Measurements from ENCODE around the gene ADAMTS12. TPM values are rescaled to one million over a fixed set of nuclear protein-coding genes. Genes with fewer than 3 reads are reported as not detected.

The ADAMTS12 gene
- total RNA-seq, 4 donors from 2014 or later: 0.22 to 1.2 (median 0.77) TPM

GRCh38 chr5:33649549-33650482 lies 242.0 kb downstream of the ADAMTS12 start:
- no peak overlapping the region for H3K4me3 ChIP-seq (ENCODE audit: low read depth, poor library complexity, severe bottlenecking)
- no peak for DNase-seq (ENCODE audit: low spot score in 2 of 2)
- intact Hi-C loops (cut with DNase I; ENCODE audit: low total_unique reads): no loop called here
- no peak for TF ChIP-seq CTCF (IDR thresholded peaks at IDR 0.05)
- no peak for TF ChIP-seq POLR2A (IDR thresholded peaks at IDR 0.05)
- 74% methylated on average over 10 of the region's 10 CpGs for WGBS, 2 donors

- WGBS, 2 donors: 51 to 55% methylated on average over 12 of the region's 12 CpGs
- H3K4me3 ChIP-seq (ENCODE audit: low read depth, poor library complexity, severe bottlenecking): no peak overlapping the region
- no peak for DNase-seq (ENCODE audit: low spot score in 2 of 2)
- intact Hi-C loops (cut with DNase I; ENCODE audit: low total_unique reads): no loop called here
- TF ChIP-seq CTCF (IDR thresholded peaks at IDR 0.05) (no peak), POLR2A (IDR thresholded peaks at IDR 0.05) (no peak)
Observed at GRCh38 chr5:33641744-33642505, 249.9 kb downstream of the ADAMTS12 start.

GRCh38 chr5:33639474-33639873 lies 252.3 kb downstream of the ADAMTS12 start:
- H3K4me3 ChIP-seq (ENCODE audit: low read depth, poor library complexity, severe bottlenecking): no peak overlapping the region
- WGBS, 2 donors: 74 to 76% methylated on average over 7 of the region's 7 CpGs
- DNase-seq (ENCODE audit: low spot score in 2 of 2): no peak
- TF ChIP-seq POLR2A (IDR thresholded peaks at IDR 0.05): no peak
- TF ChIP-seq CTCF (IDR thresholded peaks at IDR 0.05): no peak
- intact Hi-C loops (cut with DNase I; ENCODE audit: low total_unique reads): no loop called here

- no peak overlapping the region for H3K4me3 ChIP-seq (ENCODE audit: low read depth, poor library complexity, severe bottlenecking)
- DNase-seq (ENCODE audit: low spot score in 2 of 2): no peak
- TF ChIP-seq CTCF (IDR thresholded peaks at IDR 0.05) (no peak), POLR2A (IDR thresholded peaks at IDR 0.05) (no peak)
- intact Hi-C loops (cut with DNase I; ENCODE audit: low total_unique reads): no loop called here
- 52 to 75% methylated on average over 2 to 3 of the region's 3 CpGs for WGBS, 2 donors
Observed at GRCh38 chr5:33637011-33637410, 254.8 kb downstream of the ADAMTS12 start.

GRCh38 chr5:33635582-33635981 lies 256.2 kb downstream of the ADAMTS12 start:
- TF ChIP-seq CTCF (IDR thresholded peaks at IDR 0.05) (no peak), POLR2A (IDR thresholded peaks at IDR 0.05) (no peak)
- 56 to 62% methylated on average over 3 of the region's 3 CpGs for WGBS, 2 donors
- no peak overlapping the region for H3K4me3 ChIP-seq (ENCODE audit: low read depth, poor library complexity, severe bottlenecking)
- no peak for DNase-seq (ENCODE audit: low spot score in 2 of 2)
- intact Hi-C loops (cut with DNase I; ENCODE audit: low total_unique reads): no loop called here

Measured in lower leg skin (tissue), 4 donors.